Embryonic facial prominence (tissue), 1 donor: ENCODE data around the gene PI4KA.
"Not testable (repeated sequence)": the region's sequence is repeated elsewhere in the genome, so short reads cannot be mapped to it uniquely, and the experiment has no call there.

Experiments
- DNase-seq: peaks from one replicate; pipeline ENCODE4 v3.0.0-alpha.2; 2016; ENCODE audit errors: extremely low spot score

PI4KA gene

DNA sequence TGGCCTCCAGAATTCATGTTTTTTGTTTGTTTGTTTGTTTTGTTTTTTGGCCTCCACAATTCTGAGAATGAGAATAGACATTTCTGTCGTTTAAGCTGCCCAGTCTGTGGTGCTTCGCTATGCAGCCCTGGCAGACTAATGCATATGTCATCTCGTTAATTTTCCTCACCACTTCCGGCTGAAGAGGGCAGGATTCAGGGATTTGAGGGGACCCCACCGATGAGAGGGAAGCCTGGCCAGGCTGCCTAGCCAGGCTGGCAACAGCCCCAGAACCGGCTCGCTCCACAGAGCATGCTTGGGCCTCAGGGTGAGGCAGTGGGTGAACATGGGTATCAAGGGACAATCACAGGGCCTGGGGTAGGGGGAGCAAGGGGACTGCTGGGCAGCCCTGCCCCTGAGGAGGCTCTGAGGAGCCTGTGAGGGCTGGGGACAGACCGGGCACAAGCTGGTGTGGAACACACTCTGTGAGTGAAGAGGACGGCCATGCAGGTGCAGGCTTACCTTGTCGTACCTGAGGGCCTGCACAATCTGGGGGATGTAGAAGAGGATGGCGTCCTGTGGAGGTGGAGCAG lies 132.5 kb downstream of the PI4KA start:
- DNase-seq, result no peak

DNA sequence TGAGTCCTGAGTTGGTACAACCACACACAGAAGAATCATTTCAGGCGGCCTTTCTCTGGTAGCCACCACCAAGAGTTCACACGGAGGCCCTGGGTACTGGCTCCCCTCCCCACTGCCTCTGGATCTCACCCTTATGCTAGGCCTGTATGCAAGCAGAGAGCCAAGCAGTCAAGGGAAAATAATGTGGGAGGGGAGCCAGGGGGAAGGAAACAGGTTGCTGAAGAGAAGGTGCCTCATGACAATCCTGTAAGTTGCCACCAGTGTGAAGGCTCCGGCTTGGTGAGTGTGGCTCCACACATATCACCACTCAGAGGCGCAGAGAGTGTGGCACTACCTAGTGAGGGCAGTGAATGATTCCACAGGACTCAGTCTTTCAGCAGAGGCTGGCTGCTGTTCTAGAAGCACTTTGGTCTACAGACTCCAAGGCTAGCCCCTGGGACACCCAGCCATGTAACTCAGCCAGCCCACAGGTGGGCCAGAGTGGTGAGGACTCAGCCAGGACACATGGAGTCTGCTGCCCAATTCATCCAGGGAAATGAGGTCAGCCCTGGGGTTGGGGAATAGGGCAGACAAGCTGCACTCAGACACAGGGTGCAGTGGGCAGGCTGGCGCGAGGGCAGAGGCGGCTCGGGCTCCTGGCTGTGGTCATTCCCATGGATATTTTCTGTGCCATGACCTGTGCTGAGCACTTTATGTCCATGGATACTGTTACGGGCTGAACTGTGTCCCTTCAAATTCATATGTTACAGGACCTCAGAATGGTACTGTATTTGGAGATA lies 133.7 kb downstream of the PI4KA start:
- no peak for DNase-seq

DNA sequence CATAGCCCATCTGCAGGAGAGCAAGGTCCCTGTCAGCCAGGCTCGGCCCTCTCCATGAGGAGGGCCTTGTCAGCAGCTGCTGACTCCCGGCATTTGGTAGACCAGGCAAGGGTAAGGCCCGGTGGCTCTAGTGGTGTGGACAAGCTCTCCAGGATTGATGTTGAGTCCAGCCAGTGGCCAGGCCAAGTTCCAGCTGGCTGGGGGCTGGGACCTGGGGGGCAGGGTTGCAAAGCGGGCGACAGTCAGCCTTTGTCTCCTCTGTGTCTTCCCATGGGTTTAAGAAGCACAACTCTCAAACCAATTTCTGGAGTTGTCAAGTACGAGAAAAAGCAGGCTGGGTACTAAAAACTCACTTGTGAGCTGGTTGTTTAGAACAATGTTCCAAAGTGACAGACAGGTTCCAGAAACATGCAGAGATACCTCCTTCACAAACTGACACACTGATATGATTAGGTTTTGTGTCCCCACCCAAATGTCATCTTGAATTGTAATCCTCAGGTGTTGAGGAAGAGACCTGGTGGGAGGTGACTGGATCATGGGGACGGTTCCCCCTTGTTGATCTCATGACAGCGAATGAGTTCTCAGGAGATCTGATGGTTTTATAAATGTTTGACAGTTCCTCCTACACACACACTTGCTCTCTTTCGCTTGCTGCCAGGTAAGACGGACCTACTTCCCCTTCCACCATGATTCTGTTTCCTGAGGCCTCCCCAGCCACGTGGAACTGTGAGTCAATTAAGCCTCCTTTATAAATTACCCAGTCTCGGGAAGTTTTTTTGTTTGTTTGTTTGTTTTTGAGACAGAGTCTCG lies 137.0 kb downstream of the PI4KA start:
- no peak for DNase-seq

DNA sequence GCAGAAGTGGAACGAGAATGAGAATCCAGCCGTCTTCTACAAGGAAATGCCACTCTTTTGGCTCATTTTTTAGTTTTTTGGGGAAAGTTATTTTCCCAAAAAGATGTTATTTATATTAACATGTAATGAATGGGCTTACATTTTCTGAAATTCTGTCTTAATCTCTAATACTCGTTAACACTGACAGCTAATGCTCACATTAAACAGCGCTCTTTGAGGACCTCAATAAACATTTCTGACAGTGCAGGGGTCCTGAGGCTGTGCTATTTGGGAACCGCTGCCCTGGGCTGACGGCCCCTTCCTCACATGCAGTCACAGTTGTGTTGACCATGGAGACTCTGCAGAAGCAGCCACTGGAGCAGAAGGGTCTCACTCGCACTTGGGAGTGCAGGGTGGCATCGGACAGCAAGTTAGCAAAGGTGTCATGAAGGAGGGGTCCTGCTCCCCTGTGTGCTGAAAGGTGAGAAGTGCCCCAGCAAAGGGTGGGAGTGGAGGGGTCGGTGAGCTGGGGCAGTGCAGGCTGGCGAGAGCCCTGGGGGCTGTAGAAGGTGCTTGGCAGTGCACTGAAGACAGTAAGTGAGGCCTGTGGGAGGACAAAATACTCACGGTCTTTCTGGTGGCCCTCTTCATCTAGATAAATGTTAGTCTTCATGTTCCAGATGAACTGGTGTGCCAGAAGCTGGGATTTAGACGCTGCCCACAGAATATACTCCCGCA lies 137.8 kb downstream of the PI4KA start:
- DNase-seq, result no peak

DNA sequence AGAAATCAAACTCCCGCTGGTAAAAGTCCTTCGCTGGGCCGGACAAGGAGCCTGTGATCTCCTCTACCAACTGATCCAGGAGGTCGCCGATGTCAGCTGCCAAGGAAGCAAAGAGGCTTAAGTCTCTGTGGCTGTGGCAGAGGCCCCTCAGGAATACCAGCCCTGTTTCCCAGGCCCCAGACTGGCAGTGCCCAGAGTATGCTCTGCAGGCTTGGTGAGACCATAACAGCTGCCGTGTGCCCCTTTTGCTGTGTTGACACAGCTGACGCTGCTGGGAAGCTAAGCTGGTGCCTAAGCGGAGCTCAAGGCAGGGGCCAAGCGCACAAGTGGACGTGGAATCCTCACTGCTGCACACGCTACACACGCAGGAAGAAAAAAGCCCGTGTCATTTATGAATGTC lies 139.9 kb downstream of the PI4KA start:
- DNase-seq, result not testable (repeated sequence)

DNA sequence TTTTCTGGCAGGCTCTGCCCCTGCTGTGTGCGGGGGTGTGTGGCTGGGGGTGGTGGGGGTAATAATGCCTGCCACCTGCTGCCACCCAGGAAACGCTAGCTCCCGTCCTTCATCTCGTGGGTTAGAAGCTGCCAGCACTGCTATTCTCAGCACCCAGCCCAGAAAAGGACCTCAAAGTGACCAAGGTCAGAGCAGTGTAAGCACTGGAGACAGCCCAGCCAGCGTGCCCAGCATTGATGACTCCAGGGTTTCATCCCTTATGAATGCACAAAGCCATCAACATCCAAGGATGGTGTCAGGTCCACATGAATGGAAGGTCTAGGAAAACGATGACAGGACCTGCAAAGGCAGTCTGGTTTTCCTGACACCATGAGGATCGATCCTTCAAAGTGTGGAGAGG lies 140.6 kb downstream of the PI4KA start:
- DNase-seq, result not testable (repeated sequence)

DNA sequence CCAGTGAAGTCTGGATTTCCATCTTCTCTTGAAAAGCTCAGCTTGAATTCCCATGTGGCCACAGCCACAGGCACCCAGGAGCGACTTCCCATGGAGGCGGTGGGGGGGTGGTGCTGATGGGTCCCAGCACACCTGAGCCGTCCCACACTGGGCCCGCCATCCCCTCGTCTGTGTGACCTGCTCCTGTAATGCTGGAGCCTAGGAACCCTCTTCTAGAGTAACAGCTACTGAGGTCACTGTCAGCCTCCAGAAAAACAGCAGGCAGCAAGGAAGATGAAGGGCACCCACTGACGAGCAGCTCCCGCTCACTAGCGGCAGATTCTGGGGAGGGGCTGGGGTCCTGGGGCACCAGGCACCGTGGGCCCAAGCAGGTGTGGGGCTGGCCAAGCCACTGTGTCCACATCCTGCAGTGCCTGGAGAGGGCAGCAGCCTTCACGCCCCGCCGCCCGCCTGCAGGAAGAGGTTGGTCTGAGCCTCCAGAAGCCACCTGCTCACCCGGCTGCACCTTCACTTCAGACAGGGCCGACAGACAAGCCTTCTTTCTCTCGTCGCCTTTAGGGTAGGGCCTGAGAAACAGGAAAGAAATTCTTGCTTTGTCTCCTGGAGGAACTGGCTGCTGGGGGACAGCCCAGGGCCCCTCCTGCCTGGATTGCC lies 141.3 kb downstream of the PI4KA start:
- not testable (repeated sequence) for DNase-seq

DNA sequence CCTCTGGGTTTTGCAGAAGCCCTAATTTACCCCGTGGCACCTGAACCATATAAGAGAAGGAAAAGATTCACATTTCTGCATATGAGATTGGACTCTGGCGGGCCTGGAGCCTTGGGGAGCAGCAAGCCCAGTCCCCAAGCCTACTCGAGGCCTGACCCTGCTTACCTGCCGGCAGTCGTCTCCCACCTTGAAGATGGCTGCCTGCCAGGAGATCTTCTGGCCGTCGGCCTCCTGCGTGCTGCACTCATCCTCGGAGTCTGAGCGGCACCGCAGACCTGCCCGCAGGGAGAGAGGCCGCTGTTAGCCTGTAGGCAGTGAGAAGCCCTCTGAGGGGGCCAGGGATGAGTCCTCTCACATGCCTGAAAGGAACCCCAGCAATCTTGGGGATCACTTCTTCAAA lies 145.5 kb downstream of the PI4KA start:
- DNase-seq, result not testable (repeated sequence)

DNA sequence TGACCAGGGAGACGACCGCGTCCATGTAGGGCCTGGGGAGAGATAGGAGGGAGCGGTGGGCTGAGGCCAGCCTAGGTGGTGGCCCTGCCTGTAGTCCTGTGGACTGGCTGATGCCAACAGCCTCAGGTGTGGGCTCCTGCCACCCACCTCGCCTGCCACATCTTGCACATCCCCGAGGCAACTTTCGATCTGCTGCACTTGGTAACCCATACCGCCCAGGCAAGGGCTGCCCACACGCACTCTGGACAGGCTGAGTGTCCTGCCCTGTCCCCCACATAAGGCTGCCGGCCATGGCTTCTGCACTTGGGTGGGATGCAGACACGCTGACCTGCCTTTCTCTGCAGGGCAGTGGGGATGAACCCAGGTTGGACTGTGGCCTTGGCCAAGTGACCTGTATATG lies 148.6 kb downstream of the PI4KA start:
- not testable (repeated sequence) for DNase-seq

DNA sequence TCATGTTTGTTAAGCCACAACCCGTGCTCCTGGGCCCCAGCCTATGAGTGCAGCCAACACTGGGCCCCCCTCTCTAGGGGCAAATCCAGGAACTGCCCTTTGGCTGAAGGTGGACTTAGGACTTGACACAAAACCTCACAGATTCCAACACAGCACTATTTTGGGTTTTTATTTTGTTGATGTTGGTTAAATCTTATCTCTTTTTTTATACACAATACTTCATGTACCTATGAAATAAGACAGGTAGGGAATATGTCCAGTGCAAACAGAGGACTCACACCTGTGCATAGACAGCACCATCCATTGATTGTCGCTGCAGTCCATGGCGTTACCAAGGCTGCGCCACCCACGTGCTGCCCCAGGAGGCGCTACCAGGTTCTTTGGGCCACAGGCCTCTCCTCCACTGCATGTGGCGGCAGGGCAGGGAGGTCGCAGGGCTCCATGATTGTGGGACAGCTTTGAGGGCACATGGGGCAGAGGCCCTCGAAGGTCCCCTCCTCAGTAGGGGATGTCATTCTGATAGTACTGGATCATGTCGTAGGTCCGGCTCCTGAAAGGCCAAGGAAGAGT lies 151.0 kb downstream of the PI4KA start:
- not testable (repeated sequence) for DNase-seq

DNA sequence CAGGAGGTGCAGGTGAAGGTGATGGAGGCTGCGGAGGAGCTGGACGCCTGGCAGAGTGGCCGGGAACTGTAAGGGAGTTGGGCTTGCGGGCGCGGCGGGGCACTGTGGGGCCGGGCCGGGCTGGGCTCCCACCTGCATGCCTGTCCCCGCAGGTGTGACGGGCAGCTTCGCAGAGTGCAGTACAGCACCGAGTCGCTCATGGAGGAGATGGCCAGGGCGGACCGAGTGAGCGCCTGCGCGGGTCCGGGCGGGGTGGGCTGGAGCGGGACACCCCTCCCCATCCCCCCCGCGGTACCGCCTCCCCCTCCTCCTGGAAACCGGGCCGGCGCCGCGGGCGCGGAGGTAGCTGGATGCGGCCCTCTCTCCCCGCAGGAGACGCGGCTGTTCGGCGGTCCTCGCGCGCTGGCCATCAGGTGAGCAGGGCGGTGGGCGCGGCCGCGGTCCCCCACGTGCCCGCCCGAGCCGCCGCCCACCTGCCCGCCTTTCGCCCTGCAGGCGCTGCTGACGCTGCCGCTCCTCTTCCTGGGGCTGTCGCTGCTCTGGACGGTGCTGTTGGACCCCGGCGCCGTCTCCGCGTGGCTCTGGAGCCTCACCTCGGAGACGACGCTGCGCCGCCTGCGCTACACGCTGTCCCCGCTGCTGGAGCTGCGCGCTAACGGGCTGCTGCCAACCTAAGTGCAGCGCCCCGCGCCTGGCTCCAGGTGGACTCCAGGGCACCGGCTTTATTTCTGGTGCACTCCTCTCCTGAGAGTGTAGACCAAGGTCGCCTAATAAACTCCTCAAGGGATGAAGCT lies 154.6 kb downstream of the PI4KA start:
- DNase-seq, result not testable (repeated sequence)

DNA sequence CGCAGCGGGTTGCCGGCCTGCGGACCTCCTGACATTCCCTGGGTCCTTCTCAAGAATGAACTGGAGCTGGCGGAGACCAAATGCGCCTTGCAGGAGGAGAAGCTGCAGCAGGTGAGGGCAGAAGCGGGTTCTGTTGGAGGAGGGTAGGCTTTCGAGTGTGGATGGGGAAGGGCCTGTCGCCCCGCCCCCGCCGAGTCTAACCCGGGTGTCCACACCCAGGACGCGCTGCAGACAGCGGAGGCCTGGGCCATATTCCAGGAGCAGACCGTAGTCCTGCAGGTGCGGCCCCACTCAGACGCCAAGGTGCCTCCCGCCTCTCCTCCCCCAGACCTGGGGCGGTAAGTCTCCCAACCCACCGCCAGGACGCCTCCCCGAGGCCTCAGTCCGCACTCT lies 155.2 kb downstream of the PI4KA start:
- not testable (repeated sequence) for DNase-seq

DNA sequence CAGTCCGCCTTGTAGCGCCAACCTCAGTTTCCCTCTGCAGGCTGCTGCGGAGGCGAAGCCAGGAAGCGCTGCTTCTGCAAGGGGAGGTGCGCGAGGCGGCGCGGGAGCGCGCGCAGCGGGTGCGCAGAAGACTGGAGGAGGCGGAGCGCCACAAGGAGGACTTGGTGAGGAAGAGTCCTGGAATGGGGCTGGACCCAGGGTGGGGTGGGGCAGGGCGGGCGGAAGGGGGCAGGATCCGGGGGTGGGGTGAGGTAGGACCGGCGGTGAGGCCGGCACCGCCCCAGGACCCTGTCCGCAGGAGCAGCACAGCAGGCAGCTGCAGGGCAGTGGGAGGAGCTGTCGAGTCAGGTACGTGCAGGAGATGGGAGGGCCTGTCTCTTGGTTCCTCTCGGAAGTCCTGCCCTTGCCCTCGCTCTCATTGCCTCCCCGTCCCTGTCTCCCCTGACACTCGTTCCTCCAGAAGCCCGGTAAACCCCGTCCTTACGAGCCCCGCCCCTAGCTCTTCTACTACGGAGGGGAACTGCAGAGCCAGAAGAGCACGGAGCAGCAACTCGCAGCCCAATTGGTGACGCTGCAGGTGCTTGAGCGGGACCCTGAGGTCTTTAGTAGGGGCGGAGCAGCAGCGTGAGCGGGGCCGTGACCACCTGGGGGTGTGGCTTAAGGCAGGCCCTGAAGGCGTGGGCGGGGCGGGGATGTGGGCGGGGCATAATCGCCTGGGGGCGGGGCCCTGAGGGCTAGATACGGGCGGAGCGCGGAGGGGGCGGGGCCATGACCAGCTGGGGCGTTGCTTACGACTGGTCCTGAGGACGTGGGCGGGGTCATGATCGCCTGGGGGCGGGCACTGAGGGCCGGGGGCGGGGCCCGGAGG lies 155.8 kb downstream of the PI4KA start:
- DNase-seq, result peak; percentile 79

DNA sequence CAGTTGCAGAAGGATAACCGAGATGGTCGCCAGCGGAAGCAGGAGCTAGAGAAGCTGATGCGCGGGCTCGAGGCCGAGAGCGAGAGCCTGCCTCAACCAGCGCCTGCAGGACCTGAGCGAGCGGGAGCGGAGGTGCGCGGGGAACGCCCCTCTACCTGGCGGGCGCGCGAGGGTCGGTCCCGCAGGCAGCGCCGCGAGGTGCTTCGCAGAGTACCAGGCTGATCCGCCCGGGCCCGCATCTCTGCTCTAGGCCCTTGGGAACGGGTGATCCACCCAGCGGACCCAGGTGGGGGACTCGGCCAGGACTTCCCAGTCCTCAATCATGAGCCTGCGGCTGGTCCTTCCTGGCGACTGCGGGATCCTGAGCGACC lies 156.5 kb downstream of the PI4KA start:
- not testable (repeated sequence) for DNase-seq

DNA sequence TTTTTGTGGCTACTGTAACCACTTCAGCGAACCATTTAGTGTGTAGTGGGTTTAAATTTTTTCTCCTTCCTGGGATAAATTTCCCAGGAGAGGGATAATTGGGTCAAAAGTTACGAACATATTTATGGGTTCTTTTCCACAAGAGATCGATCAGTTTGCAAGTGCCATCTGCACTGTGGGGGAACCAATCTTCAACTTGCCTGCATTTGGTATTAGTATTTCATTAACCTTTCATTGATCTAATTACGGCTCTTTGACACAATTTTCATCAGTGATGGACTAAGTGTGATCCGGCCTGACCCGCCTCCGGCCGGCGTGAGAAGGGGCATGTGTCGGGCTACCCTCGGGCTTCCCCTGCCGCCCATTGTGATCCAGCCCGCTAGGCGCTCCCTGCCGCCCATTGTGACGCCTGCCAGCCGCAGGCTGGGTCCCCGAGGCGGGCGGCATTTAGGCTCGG lies 156.9 kb downstream of the PI4KA start:
- DNase-seq, result not testable (repeated sequence)

DNA sequence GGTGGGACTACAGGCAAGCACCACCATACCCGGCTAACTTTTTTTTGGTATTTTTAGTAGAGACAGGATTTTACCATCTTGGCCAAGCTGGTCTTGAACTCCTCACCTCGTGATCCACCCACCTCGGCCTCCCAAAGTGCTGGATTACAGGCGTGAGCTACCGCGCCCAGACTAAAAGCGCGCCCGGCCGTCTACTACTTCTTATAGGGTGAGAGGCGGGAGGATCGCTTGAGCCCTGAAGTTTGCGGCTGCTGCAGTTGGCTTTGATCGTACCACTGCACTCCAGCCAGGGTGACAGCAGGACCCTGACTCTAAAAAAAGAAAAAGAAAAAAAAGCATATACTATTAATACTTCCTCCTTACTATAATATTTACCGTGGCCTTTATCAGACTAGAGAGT lies 158.3 kb downstream of the PI4KA start:
- not testable (repeated sequence) for DNase-seq

DNA sequence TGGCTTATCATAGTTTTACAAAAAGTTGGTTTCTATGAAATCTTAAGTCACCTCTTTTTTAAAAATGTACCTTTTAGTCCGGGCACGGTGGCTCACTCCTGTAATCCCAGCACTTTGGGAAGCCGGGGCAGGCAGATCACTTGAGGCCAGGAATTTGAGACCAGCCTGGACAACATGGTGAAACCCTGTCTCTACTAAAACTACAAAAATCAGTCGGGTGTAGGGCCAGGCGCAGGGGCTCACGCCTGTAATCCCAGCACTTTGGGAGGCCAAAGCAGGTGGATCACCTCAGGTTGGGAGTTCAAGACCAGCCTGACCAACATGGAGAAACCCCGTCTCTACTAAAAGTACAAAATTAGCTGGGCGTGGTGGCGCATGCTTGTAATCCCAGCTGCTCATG lies 158.8 kb downstream of the PI4KA start:
- DNase-seq, result not testable (repeated sequence)

DNA sequence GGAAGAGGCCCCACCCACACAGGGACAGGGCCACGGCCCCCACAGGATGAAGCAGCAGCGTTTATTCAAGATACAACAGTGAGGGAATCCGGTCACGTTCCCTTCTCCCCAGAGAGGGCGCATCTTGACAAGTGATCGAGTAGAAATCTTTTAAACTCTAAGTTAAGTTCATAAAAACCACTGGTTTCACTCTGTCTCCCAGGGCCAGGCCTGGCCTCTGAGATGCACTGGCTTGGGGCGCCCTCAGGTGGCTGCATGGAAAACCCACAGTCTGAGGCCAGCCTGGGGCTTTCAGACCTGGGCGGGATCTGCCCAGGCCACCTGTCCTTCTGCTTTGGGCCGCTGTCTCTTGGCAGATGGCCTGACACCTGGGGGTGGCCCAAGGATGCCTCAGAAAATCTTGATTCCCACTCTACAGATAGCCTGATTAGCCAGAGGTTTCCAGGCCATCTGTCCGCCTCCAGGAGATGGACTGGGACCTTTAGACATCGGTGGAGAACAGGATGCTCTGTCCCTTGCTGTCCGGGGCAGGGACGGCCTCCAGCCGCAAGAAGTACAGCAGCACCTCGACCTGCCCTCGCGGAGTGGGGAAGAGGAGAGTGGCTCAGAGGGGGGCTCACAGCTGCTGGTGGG lies 161.0 kb downstream of the PI4KA start:
- not testable (repeated sequence) for DNase-seq

DNA sequence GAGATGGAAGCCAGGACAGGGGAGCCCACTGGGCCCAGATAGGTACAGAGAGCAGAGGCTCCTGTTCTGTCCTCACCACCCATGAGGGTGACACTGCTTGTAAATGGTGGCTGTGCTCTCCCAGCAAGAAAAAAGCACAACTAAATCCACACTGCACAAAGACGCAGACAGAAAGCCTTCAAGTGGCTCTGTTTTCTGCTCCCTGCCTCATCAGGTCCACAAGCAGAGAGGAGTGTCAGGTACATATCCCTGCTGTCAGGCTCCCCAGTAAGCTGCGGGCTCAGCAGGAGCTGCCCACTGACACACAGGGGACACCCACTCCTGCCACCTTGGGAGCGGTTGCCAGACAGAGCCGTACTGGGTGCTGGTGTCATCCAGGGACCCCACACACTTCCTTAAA lies 162.6 kb downstream of the PI4KA start:
- not testable (repeated sequence) for DNase-seq
